Measurements from ENCODE around the gene HOMER3.

- TF ChIP-seq POLR2A (IDR thresholded peaks at IDR 0.05), result no peak
- TF ChIP-seq CTCF (IDR thresholded peaks at IDR 0.05), result no peak
- no peak for TF ChIP-seq EP300 (IDR thresholded peaks at IDR 0.05)
- TF ChIP-seq POLR2AphosphoS5 (IDR thresholded peaks at IDR 0.05), result no peak
Observed at GRCh38 chr19:18921593-18921992, 19.4 kb downstream of the HOMER3 start.
